GM18520 (cell line): ENCODE data around the gene RUNX2.

Source experiments
- ATAC-seq: cut with Tn5 transposase; IDR thresholded peaks from one replicate; pipeline ENCODE4 v1.9.1; 2021; ENCODE audit not compliant: unreplicated experiment

The RUNX2 gene

GRCh38 chr6:45637611-45638257 lies 309.6 kb downstream of the RUNX2 start:
- no peak for ATAC-seq

- ATAC-seq, result no peak
These were observed 312.0 kb downstream of the RUNX2 start for GRCh38 chr6:45640081-45640491.

GRCh38 chr6:45640811-45641210 lies 312.7 kb downstream of the RUNX2 start:
- ATAC-seq, result no peak

- ATAC-seq, result no peak
These were observed 314.4 kb downstream of the RUNX2 start for GRCh38 chr6:45642331-45643125.

GRCh38 chr6:45643126-45643525 lies 315.0 kb downstream of the RUNX2 start:
- no peak for ATAC-seq

- ATAC-seq, result no peak
These were observed 316.6 kb downstream of the RUNX2 start for GRCh38 chr6:45644720-45645119.

GRCh38 chr6:45645302-45645701 lies 317.2 kb downstream of the RUNX2 start:
- ATAC-seq, result peak; percentile 72

GRCh38 chr6:45647341-45648261 lies 319.5 kb downstream of the RUNX2 start:
- no peak for ATAC-seq

GRCh38 chr6:45648262-45648620 lies 320.1 kb downstream of the RUNX2 start:
- ATAC-seq, result no peak

GRCh38 chr6:45650524-45651135 lies 322.5 kb downstream of the RUNX2 start:
- no peak for ATAC-seq

GRCh38 chr6:45651301-45651700 lies 323.2 kb downstream of the RUNX2 start:
- no peak for ATAC-seq

- ATAC-seq, result no peak
These were observed 324.3 kb downstream of the RUNX2 start for GRCh38 chr6:45652416-45652815.

GRCh38 chr6:45653117-45653883 lies 325.2 kb downstream of the RUNX2 start:
- ATAC-seq, result no peak

- ATAC-seq, result no peak
These were observed 326.5 kb downstream of the RUNX2 start for GRCh38 chr6:45654673-45655072.

- no peak for ATAC-seq
These were observed 327.8 kb downstream of the RUNX2 start for GRCh38 chr6:45655745-45656476.

- no peak for ATAC-seq
These were observed 329.1 kb downstream of the RUNX2 start for GRCh38 chr6:45657226-45657625.

GRCh38 chr6:45658400-45658799 lies 330.3 kb downstream of the RUNX2 start:
- ATAC-seq, result no peak

- ATAC-seq, result no peak
These were observed 330.8 kb downstream of the RUNX2 start for GRCh38 chr6:45658958-45659357.

- no peak for ATAC-seq
These were observed 333.5 kb downstream of the RUNX2 start for GRCh38 chr6:45661661-45662060.
